Mucosa of descending colon (tissue), 3 donors: ENCODE measurements around the gene WDR46. TPM values are rescaled to one million over a fixed set of nuclear protein-coding genes. Genes with fewer than 3 reads are reported as not detected.

Experiments
- ATAC-seq: fragments of 200-7000 bp; cut with Tn5 transposase; one replicate; pipeline ENCODE4 v1.9.1; 2020; ENCODE audit warnings: mild to moderate bottlenecking, moderate library complexity
- DNase-seq, 3 donors: peaks; one replicate each; pipeline ENCODE4 v3.0.0-alpha.2; 2020
- H3K36me3 ChIP-seq: fragments of 200-600 bp; one replicate; pipeline ENCODE4 v1.8.0; 2021; ENCODE audit warnings: low read depth, mild to moderate bottlenecking
- H3K4me1 ChIP-seq: fragments of 200-600 bp; one replicate; pipeline ENCODE4 v1.8.0; 2021; ENCODE audit warnings: low read depth, mild to moderate bottlenecking
- H3K4me3 ChIP-seq: fragments of 200-600 bp; one replicate; pipeline ENCODE4 v1.8.0; 2021; ENCODE audit warnings: mild to moderate bottlenecking
- H3K9me3 ChIP-seq: fragments of 200-600 bp; one replicate; pipeline ENCODE4 v1.8.0; 2021; ENCODE audit warnings: mild to moderate bottlenecking
- CTCF ChIP-seq: fragments of 200-600 bp; IDR thresholded peaks from one replicate; pipeline ENCODE4 v1.8.0; 2022; ENCODE audit warnings: antibody characterized with exemption, mild to moderate bottlenecking
- intact Hi-C, 2 donors: fragments of 100-400 bp; cut with DNase I in 1 of 2; cut with micrococcal nuclease in 1 of 2; formaldehyde crosslinking; loops; one replicate each; pipeline versions ENCODE4 v1.11.0 to v1.11.1; 2022; cut with DNase I, micrococcal nuclease
- total RNA-seq, 3 donors: library from RNA; stranded (reverse); fragmentation: NEBNext Ultra II Directional in 2 of 3; extraction: Animal tissue kit (Norgen Biotek cat#: 25700) in 2 of 3; gene quantifications; one replicate each; pipeline versions ENCODE4 v1.2.1 to v1.2.4, GENCODE V29; 2021 to 2023
- donor health status: DM: no; HTN: no; CAD: no; lungs with moderate emphysema.
- donor health status: DM: no; HTN: no; CAD: no.
- donor health status: DM: no; HTN: yes; CAD: no.

WDR46 gene
- total RNA-seq, 3 donors from 2014 or later = 25.5 to 37.9 (median 30.9) TPM

GRCh38 chr6:33329058-33329457 is 40.0 kb upstream of the WDR46 start:
- Histone ChIP-seq H3K4me3 (no peak overlapping the region), H3K36me3 (no peaks in the 10 kb centered on the region), H3K9me3 (no peaks in the 10 kb centered on the region), H3K4me1 (peaks cover 1% of the 10 kb centered on the region)
- no peak for TF ChIP-seq CTCF
- DNase-seq (no peak), ATAC-seq (no peak)
- intact Hi-C loops = no loop called here

GRCh38 chr6:33324125-33324524 is 35.1 kb upstream of the WDR46 start:
- Histone ChIP-seq H3K4me3 (no peak overlapping the region), H3K36me3 (peaks cover 5% of the 10 kb centered on the region), H3K9me3 (no peaks in the 10 kb centered on the region), H3K4me1 (peaks cover 20% of the 10 kb centered on the region)
- TF ChIP-seq CTCF = no peak
- ATAC-seq (no peak), DNase-seq (peak in 1 of 3 donors; percentile 33)
- intact Hi-C loops = no loop called here

GRCh38 chr6:33323623-33323948 is 34.5 kb upstream of the WDR46 start:
- intact Hi-C loops = no loop called here
- Histone ChIP-seq H3K4me1 (peaks cover 22% of the 10 kb centered on the region), H3K36me3 (peaks cover 5% of the 10 kb centered on the region), H3K9me3 (no peaks in the 10 kb centered on the region), H3K4me3 (peak overlapping the region; percentile 54)
- ATAC-seq = no peak
- DNase-seq = peak in 1 of 3 donors; percentile 74
- no peak for TF ChIP-seq CTCF

- H3K4me1 ChIP-seq = peaks cover 30% of the 10 kb centered on the region
- no peaks in the 10 kb centered on the region for H3K9me3 ChIP-seq
- DNase-seq (no peak), ATAC-seq (no peak)
- H3K36me3 ChIP-seq = peaks cover 5% of the 10 kb centered on the region
- no peak for TF ChIP-seq CTCF
- intact Hi-C loops = no loop called here
- no peak overlapping the region for H3K4me3 ChIP-seq
Observed at GRCh38 chr6:33321227-33321626, 32.2 kb upstream of the WDR46 start.

GRCh38 chr6:33320315-33321181 is 31.5 kb upstream of the WDR46 start:
- Histone ChIP-seq H3K4me3 (no peak overlapping the region), H3K9me3 (no peaks in the 10 kb centered on the region), H3K4me1 (peaks cover 30% of the 10 kb centered on the region), H3K36me3 (peaks cover 5% of the 10 kb centered on the region)
- intact Hi-C loops = no loop called here
- no peak for TF ChIP-seq CTCF
- no peak for ATAC-seq
- peak; percentile 38 to 62 (median 44) for DNase-seq
